Activated effector memory CD4-positive, alpha-beta T cell treated with Interleukin-2 at 50 U/mL for 16 hours (primary cell): ENCODE results near the gene PHYHD1.

Source experiments
- DNase-seq: peaks from one replicate; pipeline ENCODE4 v3.0.0-alpha.2; 2020

Gene PHYHD1

DNA sequence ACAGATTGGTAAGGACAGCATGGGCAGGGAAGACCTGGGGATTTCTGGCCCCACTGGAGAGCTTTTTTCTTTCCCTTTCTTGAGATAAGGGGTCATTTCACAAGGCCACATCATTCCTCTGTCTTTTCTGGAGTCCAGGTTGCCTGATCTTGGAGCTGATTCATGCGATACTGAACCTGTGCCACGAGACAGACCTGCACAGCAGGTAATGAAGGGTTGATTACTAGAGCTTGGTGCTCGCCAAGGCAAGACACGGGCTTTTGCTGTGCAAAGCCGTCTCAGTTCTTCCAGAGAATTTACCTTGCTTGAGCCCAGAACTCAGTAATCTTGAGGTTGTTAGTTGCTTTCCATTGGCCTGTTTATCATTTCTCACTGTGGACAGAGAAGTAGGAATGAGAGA, 65.9 kb downstream of the PHYHD1 start:
- DNase-seq = no peak

DNA sequence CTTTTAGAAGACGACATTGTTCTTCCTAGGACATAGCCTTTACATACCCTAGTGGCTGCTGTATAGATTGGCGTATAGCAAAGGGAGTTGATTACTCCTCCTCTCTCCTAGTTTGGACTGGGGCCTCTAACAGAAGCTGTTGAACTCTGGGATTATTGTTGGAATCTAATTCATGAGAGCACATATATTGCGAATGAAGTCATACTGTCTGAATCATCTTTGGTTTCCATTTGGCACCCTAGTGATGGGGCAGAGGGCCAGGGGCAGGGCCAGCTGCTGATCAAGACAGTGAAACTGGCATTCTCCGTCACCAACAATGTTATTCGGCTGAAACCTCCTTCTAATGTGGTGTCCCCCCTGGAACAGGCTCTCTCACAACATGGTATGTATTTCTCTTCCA, 67.0 kb downstream of the PHYHD1 start:
- DNase-seq = no peak
